Neural cell (in vitro differentiated cells): ENCODE results near the gene EMD. TPM values are rescaled to one million over a fixed set of nuclear protein-coding genes. Genes with fewer than 3 reads are reported as not detected.

Experiments used
- H2AFZ ChIP-seq: fragments of 200-600, 300-800 bp; sonication (generic), shearing (Covaris generic); 2 replicates; pipeline ENCODE4 v1.6.0; 2014; ENCODE audit warnings: low read depth, mild to moderate bottlenecking, antibody characterized with exemption, low read length, moderate library complexity
- H3F3A ChIP-seq: fragments of 200-600 bp; shearing (Covaris generic); 2 replicates; pipeline ENCODE4 v1.6.1; 2016; ENCODE audit warnings: mild to moderate bottlenecking, moderate library complexity, mixed read lengths, antibody characterized with exemption, low read length; ENCODE audit not compliant: insufficient read depth, poor library complexity, severe bottlenecking
- H3K27ac ChIP-seq: fragments of 200-600, 300-800 bp; sonication (generic), shearing (Covaris generic); 2 replicates; pipeline ENCODE4 v1.5.1; 2014; ENCODE audit warnings: mild to moderate bottlenecking, low read length, moderate library complexity
- H3K27me3 ChIP-seq: fragments of 300-800, 200-600 bp; sonication (generic), shearing (Covaris generic); 2 replicates; pipeline ENCODE4 v1.6.0; 2014; ENCODE audit warnings: mild to moderate bottlenecking, low read depth, low read length, moderate library complexity; ENCODE audit not compliant: insufficient read depth
- H3K36me3 ChIP-seq: fragments of 300-800, 200-600 bp; sonication (generic), shearing (Covaris generic); 2 replicates; pipeline ENCODE4 v1.5.1; 2014; ENCODE audit warnings: mild to moderate bottlenecking, antibody characterized with exemption, low read length, moderate library complexity; ENCODE audit not compliant: insufficient read depth
- H3K4me2 ChIP-seq: fragments of 300-800, 200-600 bp; sonication (generic), shearing (Covaris generic); 2 replicates; pipeline ENCODE4 v1.6.0; 2014; ENCODE audit warnings: mild to moderate bottlenecking, low read length
- H3K4me3 ChIP-seq: fragments of 300-800, 200-600 bp; sonication (generic), shearing (Covaris generic); 2 replicates; pipeline ENCODE4 v1.5.1; 2014; ENCODE audit warnings: mild to moderate bottlenecking, low read length, moderate library complexity
- H3K79me2 ChIP-seq: fragments of 200-600 bp; shearing (Covaris generic); replicated peaks from 2 replicates; pipeline ENCODE4 v1.6.0; 2014; ENCODE audit warnings: mild to moderate bottlenecking, low read length, moderate library complexity; ENCODE audit not compliant: insufficient read depth
- H3K9ac ChIP-seq: fragments of 300-800, 200-600 bp; sonication (generic), shearing (Covaris generic); 2 replicates; pipeline ENCODE4 v1.6.1; 2016; ENCODE audit warnings: mild to moderate bottlenecking, low read length, mixed read lengths
- H3K9me2 ChIP-seq: fragments of 200-600 bp; shearing (Covaris generic); 2 replicates; pipeline ENCODE4 v1.6.1; 2016; ENCODE audit warnings: mild to moderate bottlenecking, low read length, mixed read lengths; ENCODE audit not compliant: insufficient read depth
- H3K9me3 ChIP-seq: fragments of 200-600, 300-800 bp; sonication (generic), shearing (Covaris generic); 2 replicates; pipeline ENCODE4 v1.6.1; 2016; ENCODE audit warnings: mild to moderate bottlenecking, mixed run types, low read length, moderate library complexity, mixed read lengths
- H4K20me1 ChIP-seq: fragments of 200-600 bp; shearing (Covaris generic); 2 replicates; pipeline ENCODE4 v1.6.1; 2016; ENCODE audit warnings: mild to moderate bottlenecking, mixed run types; ENCODE audit not compliant: insufficient read depth
- EP300 ChIP-seq: fragments of 450-650 bp; conservative IDR thresholded peaks from 2 replicates; pipeline ENCODE4 v1.6.1; 2014; ENCODE audit warnings: antibody characterized with exemption, mild to moderate bottlenecking, moderate library complexity; ENCODE audit not compliant: poor library complexity, severe bottlenecking
- EZH2 ChIP-seq: fragments of 200-600, 300-800 bp; shearing (Covaris generic), sonication (generic); IDR thresholded peaks from 2 replicates; pipeline ENCODE4 v1.6.1; 2014; ENCODE audit warnings: antibody characterized with exemption, low read length, borderline replicate concordance, mild to moderate bottlenecking; ENCODE audit not compliant: insufficient read depth, poor library complexity, severe bottlenecking
- MXI1 ChIP-seq: fragments of 450-650 bp; conservative IDR thresholded peaks from 2 replicates; pipeline ENCODE4 v1.6.1; 2014; ENCODE audit warnings: antibody characterized with exemption, mild to moderate bottlenecking; ENCODE audit not compliant: poor library complexity, severe bottlenecking
- POLR2AphosphoS5 ChIP-seq: IDR thresholded peaks from 2 replicates; pipeline ENCODE4 v1.6.1; 2012
- RAD21 ChIP-seq: fragments of 450-650 bp; conservative IDR thresholded peaks from 2 replicates; pipeline ENCODE4 v1.6.1; 2014; ENCODE audit warnings: antibody characterized with exemption, mild to moderate bottlenecking, moderate library complexity
- SMC3 ChIP-seq: fragments of 450-650 bp; conservative IDR thresholded peaks from 2 replicates; pipeline ENCODE4 v1.6.1; 2014; ENCODE audit warnings: antibody characterized with exemption, mild to moderate bottlenecking, moderate library complexity; ENCODE audit not compliant: poor library complexity
- TAF1 ChIP-seq: IDR thresholded peaks from 2 replicates; pipeline ENCODE4 v1.6.1; 2012; ENCODE audit warnings: low read depth
- polyA plus RNA-seq: library from polyadenylated mRNA; depleted of rRNA; stranded (reverse); fragments of >200 nt; gene quantifications from 2 replicates; pipeline ENCODE4 v1.2.3, GENCODE V29; 2014
- TF ChIP-seq, protein P1 (sequence below): fragments of 450-650 bp; IDR thresholded peaks from 2 replicates; pipeline ENCODE4 v1.5.1; 2014; ENCODE audit warnings: antibody characterized with exemption, mild to moderate bottlenecking, moderate library complexity; ENCODE audit not compliant: poor library complexity, severe bottlenecking
- TF ChIP-seq, protein P2 (sequence below): IDR thresholded peaks from 2 replicates; pipeline ENCODE4 v1.6.1; 2012; ENCODE audit warnings: borderline replicate concordance

EMD gene
- polyA plus RNA-seq, 1 donor from 2014 or later = 67.9 TPM

DNA sequence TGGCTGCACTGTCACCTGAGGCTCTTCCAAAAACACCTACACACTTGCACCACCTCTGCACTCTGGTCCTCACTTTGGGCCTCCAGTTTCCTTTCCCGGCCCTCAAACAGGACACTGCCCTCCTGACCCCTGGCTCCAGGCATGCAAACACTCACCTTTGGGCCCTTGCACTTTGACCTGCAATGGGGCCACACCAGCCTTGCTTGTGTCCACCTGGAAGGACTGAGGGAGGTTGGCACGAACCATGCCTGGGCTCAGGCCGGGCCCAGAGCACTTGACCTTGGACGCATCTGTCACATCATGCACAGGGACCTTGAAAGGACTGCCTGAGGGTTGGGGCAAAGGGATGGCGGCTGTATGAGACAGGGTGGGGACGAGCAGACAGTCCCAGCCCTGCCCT, 20.3 kb upstream of the EMD start:
- no peak overlapping the region for H3K27ac ChIP-seq
- no peaks in the 10 kb centered on the region for H3K9me2 ChIP-seq
- no peaks in the 10 kb centered on the region for H4K20me1 ChIP-seq
- H3F3A ChIP-seq = no peaks in the 10 kb centered on the region
- H3K9ac ChIP-seq = no peak overlapping the region
- no peaks in the 10 kb centered on the region for H3K27me3 ChIP-seq
- H2AFZ ChIP-seq = no peak overlapping the region
- H3K36me3 ChIP-seq = no peaks in the 10 kb centered on the region
- no peaks in the 10 kb centered on the region for H3K9me3 ChIP-seq
- TF ChIP-seq EZH2 = no peak
- no peak for TF ChIP-seq EP300
- TF ChIP-seq MXI1 = no peak
- no peak for TF ChIP-seq SMC3
- no peak for TF ChIP-seq RAD21
- TF ChIP-seq, protein P1, sequence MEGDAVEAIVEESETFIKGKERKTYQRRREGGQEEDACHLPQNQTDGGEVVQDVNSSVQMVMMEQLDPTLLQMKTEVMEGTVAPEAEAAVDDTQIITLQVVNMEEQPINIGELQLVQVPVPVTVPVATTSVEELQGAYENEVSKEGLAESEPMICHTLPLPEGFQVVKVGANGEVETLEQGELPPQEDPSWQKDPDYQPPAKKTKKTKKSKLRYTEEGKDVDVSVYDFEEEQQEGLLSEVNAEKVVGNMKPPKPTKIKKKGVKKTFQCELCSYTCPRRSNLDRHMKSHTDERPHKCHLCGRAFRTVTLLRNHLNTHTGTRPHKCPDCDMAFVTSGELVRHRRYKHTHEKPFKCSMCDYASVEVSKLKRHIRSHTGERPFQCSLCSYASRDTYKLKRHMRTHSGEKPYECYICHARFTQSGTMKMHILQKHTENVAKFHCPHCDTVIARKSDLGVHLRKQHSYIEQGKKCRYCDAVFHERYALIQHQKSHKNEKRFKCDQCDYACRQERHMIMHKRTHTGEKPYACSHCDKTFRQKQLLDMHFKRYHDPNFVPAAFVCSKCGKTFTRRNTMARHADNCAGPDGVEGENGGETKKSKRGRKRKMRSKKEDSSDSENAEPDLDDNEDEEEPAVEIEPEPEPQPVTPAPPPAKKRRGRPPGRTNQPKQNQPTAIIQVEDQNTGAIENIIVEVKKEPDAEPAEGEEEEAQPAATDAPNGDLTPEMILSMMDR = no peak
- TF ChIP-seq, protein P2, sequence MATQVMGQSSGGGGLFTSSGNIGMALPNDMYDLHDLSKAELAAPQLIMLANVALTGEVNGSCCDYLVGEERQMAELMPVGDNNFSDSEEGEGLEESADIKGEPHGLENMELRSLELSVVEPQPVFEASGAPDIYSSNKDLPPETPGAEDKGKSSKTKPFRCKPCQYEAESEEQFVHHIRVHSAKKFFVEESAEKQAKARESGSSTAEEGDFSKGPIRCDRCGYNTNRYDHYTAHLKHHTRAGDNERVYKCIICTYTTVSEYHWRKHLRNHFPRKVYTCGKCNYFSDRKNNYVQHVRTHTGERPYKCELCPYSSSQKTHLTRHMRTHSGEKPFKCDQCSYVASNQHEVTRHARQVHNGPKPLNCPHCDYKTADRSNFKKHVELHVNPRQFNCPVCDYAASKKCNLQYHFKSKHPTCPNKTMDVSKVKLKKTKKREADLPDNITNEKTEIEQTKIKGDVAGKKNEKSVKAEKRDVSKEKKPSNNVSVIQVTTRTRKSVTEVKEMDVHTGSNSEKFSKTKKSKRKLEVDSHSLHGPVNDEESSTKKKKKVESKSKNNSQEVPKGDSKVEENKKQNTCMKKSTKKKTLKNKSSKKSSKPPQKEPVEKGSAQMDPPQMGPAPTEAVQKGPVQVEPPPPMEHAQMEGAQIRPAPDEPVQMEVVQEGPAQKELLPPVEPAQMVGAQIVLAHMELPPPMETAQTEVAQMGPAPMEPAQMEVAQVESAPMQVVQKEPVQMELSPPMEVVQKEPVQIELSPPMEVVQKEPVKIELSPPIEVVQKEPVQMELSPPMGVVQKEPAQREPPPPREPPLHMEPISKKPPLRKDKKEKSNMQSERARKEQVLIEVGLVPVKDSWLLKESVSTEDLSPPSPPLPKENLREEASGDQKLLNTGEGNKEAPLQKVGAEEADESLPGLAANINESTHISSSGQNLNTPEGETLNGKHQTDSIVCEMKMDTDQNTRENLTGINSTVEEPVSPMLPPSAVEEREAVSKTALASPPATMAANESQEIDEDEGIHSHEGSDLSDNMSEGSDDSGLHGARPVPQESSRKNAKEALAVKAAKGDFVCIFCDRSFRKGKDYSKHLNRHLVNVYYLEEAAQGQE = no peak
- TF ChIP-seq POLR2AphosphoS5 = no peak
- no peak for TF ChIP-seq TAF1
- no peak overlapping the region for H3K4me2 ChIP-seq
- no peak overlapping the region for H3K4me3 ChIP-seq
- H3K79me2 ChIP-seq = no peaks in the 10 kb centered on the region

DNA sequence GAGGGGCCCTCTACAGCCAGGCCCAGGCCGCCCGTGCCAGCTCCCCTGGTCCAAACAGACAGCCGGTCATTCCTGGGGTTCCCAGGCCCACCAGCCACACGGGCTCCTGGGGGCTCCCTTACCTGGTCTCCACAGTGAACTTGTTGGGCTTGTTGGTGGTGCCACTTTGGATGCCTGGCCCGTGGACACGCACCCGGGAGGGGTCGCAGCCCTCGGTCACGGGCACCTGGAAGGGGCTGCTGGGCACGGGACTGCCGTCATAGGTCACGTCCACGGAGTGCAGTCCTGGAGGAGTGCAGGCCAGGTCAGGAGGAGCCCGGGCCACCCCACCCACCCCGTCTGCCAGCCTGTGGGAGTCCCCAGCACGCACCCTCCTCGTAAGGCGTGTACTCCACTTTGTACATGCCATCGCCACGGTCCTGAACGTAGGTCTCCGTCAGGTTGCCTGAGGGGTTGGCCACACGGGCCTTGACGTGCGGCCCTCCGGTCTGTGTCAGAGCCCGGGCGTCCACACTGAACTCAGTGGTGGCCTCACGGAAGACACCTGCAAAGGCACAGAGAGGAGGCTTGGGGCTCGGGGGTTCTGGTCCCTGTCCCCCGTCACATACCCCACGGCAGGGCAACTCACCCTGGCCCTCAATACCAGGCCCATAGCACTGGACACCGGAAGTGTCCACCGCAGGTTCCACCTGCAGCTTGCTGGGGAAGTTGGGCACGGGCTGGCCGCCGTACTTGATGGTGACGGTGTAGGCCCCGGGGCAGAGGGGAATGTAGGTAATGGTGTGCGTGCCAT, 19.5 kb upstream of the EMD start:
- Histone ChIP-seq H3K79me2 (no peaks in the 10 kb centered on the region), H3K27ac (no peak overlapping the region), H3K4me3 (no peak overlapping the region), H2AFZ (no peak overlapping the region), H4K20me1 (no peaks in the 10 kb centered on the region), H3K9me2 (no peaks in the 10 kb centered on the region), H3K9ac (no peak overlapping the region), H3K9me3 (no peaks in the 10 kb centered on the region), H3K36me3 (no peaks in the 10 kb centered on the region), H3K4me2 (no peak overlapping the region), H3K27me3 (no peaks in the 10 kb centered on the region), H3F3A (no peaks in the 10 kb centered on the region)
- TF ChIP-seq, protein P1 = no peak
- TF ChIP-seq POLR2AphosphoS5 (no peak), EZH2 (no peak), MXI1 (no peak), RAD21 (no peak), TAF1 (no peak), SMC3 (no peak), EP300 (no peak)
- TF ChIP-seq, protein P2 = no peak
